IMR-90 (cell line): Measurements from ENCODE around the gene TMEM190. TPM values are rescaled to one million over a fixed set of nuclear protein-coding genes. Genes with fewer than 3 reads are reported as not detected.

Source experiments
- ATAC-seq: fragments of 200-7000 bp; cut with Tn5 transposase; 2 replicates; pipeline ENCODE4 v1.9.1; 2020; ENCODE audit warnings: low read depth, mild to moderate bottlenecking, moderate library complexity
- BruUV-seq: library from RNA; stranded (reverse); fragments of 400-500 nt; replicated peaks from 2 replicates; lab custom pipeline; 2021; lab: Mats Ljungman, UMichigan
- CTCF ChIA-PET: fragments of 300-600 bp; formaldehyde crosslinking; extraction: SDS; loops from one replicate; lab custom pipeline; 2021; ENCODE audit warnings: antibody characterized with exemption; lab: Yijun Ruan, JAX
- POLR2A ChIA-PET: fragments of 300-600 bp; sonication (Branson Sonifier 250); formaldehyde crosslinking; loops from one replicate; lab custom pipeline; 2022; ENCODE audit warnings: antibody characterized with exemption; ENCODE audit not compliant: unreplicated experiment; lab: Charles Lee
- DNase-seq: peaks from one replicate; pipeline ENCODE4 v3.0.0; 2013
- H2AFZ ChIP-seq: replicated peaks from 2 replicates; pipeline ENCODE3; 2013; ENCODE audit warnings: low read length, mild to moderate bottlenecking; ENCODE audit not compliant: poor library complexity
- H2AK5ac ChIP-seq: 2 replicates; pipeline ENCODE4 v1.6.1; 2013; ENCODE audit warnings: low read depth, low read length, inconsistent platforms
- H2AK9ac ChIP-seq: replicated peaks from 2 replicates; pipeline ENCODE3; 2013; ENCODE audit warnings: mild to moderate bottlenecking, low read depth, low read length, moderate library complexity; ENCODE audit not compliant: poor library complexity
- H2BK120ac ChIP-seq: 2 replicates; pipeline ENCODE4 v1.6.1; 2013; ENCODE audit warnings: low read depth, low read length, inconsistent platforms
- H2BK15ac ChIP-seq: 3 replicates; pipeline ENCODE4 v1.6.1; 2013; ENCODE audit warnings: low read depth, low read length, inconsistent platforms
- H2BK20ac ChIP-seq: 2 replicates; pipeline ENCODE4 v1.6.1; 2013; ENCODE audit warnings: low read depth, mild to moderate bottlenecking, inconsistent platforms, low read length, moderate library complexity
- H2BK5ac ChIP-seq: 2 replicates; pipeline ENCODE4 v1.6.1; 2013; ENCODE audit warnings: mild to moderate bottlenecking, low read depth, low read length, inconsistent platforms; ENCODE audit not compliant: poor library complexity, severe bottlenecking
- H3K14ac ChIP-seq: replicated peaks from 2 replicates; pipeline ENCODE4 v1.6.1; 2013; ENCODE audit warnings: low read depth, low read length, inconsistent platforms
- H3K18ac ChIP-seq: 2 replicates; pipeline ENCODE4 v1.6.1; 2013; ENCODE audit warnings: low read depth, low read length, control low read depth
- H3K23ac ChIP-seq: 2 replicates; pipeline ENCODE4 v1.6.1; 2013; ENCODE audit warnings: low read depth, low read length, inconsistent platforms
- H3K27ac ChIP-seq: 2 replicates; pipeline ENCODE4 v1.5.1; 2013; ENCODE audit warnings: mild to moderate bottlenecking, control low read depth, low read length; ENCODE audit not compliant: insufficient read depth
- H3K27me3 ChIP-seq: 2 replicates; pipeline ENCODE4 v1.6.1; 2013; ENCODE audit warnings: low read length; ENCODE audit not compliant: control insufficient read depth, insufficient read depth
- H3K36me3 ChIP-seq: 2 replicates; pipeline ENCODE4 v1.6.1; 2013; ENCODE audit warnings: low read length, mixed read lengths; ENCODE audit not compliant: control insufficient read depth, insufficient read depth
- H3K4ac ChIP-seq: 2 replicates; pipeline ENCODE4 v1.6.1; 2013; ENCODE audit warnings: low read depth, low read length, inconsistent platforms
- H3K4me1 ChIP-seq: 2 replicates; pipeline ENCODE4 v1.6.1; 2013; ENCODE audit warnings: low read length, mixed read lengths; ENCODE audit not compliant: control insufficient read depth, insufficient read depth
- H3K4me2 ChIP-seq: 2 replicates; pipeline ENCODE4 v1.6.1; 2013; ENCODE audit warnings: low read depth, mild to moderate bottlenecking, control low read depth, low read length, moderate library complexity
- H3K4me3 ChIP-seq: 2 replicates; pipeline ENCODE4 v1.5.1; 2013; ENCODE audit warnings: low read depth, mild to moderate bottlenecking, control low read depth, low read length, moderate library complexity; ENCODE audit not compliant: insufficient read depth
- H3K56ac ChIP-seq: 2 replicates; pipeline ENCODE4 v1.6.1; 2013; ENCODE audit warnings: low read length, inconsistent platforms; ENCODE audit not compliant: insufficient read depth; ENCODE audit errors: extremely low read depth
- H3K79me1 ChIP-seq, 2 experiments: 2 replicates each; pipeline ENCODE4 v1.6.1; 2013; ENCODE audit warnings: low read length in 2 of 2, inconsistent platforms in 1 of 2, low read depth in 1 of 2
- H3K9ac ChIP-seq: 2 replicates; pipeline ENCODE4 v1.6.1; 2013; ENCODE audit warnings: low read depth, low read length, control low read depth
- H3K9me1 ChIP-seq: 2 replicates; pipeline ENCODE4 v1.6.1; 2013; ENCODE audit warnings: low read length, inconsistent platforms; ENCODE audit not compliant: insufficient read depth
- H3K9me3 ChIP-seq: 2 replicates; pipeline ENCODE4 v1.6.1; 2013; ENCODE audit warnings: low read length; ENCODE audit not compliant: control insufficient read depth, insufficient read depth
- H4K20me1 ChIP-seq: 2 replicates; pipeline ENCODE4 v1.6.1; 2013; ENCODE audit warnings: low read length, inconsistent platforms; ENCODE audit not compliant: insufficient read depth
- H4K5ac ChIP-seq: 2 replicates; pipeline ENCODE4 v1.6.1; 2013; ENCODE audit warnings: mild to moderate bottlenecking, low read depth, low read length, control low read depth
- H4K8ac ChIP-seq, 2 experiments: 2 replicates each; pipeline ENCODE4 v1.6.1; 2013; ENCODE audit warnings: low read depth in 2 of 2, low read length in 2 of 2, control low read depth in 1 of 2, inconsistent platforms in 1 of 2
- H4K91ac ChIP-seq: 2 replicates; pipeline ENCODE4 v1.6.1; 2013; ENCODE audit warnings: low read depth, low read length, inconsistent platforms; ENCODE audit not compliant: insufficient read depth
- BHLHE40 ChIP-seq: fragments of 150-350 bp; IDR thresholded peaks from 2 replicates; pipeline ENCODE4 v1.6.1; 2016; ENCODE audit warnings: mild to moderate bottlenecking, low read depth, low read length
- CEBPB ChIP-seq: IDR thresholded peaks from 2 replicates; pipeline ENCODE4 v1.6.1; 2012; ENCODE audit warnings: low read depth, low read length, improper control_type of control experiment
- CHD1 ChIP-seq: IDR thresholded peaks from 2 replicates; pipeline ENCODE4 v1.6.1; 2012; ENCODE audit warnings: low read depth, low read length, improper control_type of control experiment
- CTCF ChIP-seq: conservative IDR thresholded peaks from 2 replicates; pipeline ENCODE4 v1.5.1; 2012; ENCODE audit warnings: mild to moderate bottlenecking, low read depth, low read length, improper control_type of control experiment
- FOS ChIP-seq: fragments of 150-350 bp; IDR thresholded peaks from 2 replicates; pipeline ENCODE4 v1.6.1; 2016; ENCODE audit warnings: low read depth, low read length
- MAFK ChIP-seq: IDR thresholded peaks from 2 replicates; pipeline ENCODE4 v1.6.1; 2012; ENCODE audit warnings: low read depth, low read length, improper control_type of control experiment
- MAZ ChIP-seq: IDR thresholded peaks from 2 replicates; pipeline ENCODE4 v1.6.1; 2012; ENCODE audit warnings: low read depth, mild to moderate bottlenecking, low read length, improper control_type of control experiment, moderate library complexity, borderline replicate concordance
- MXI1 ChIP-seq: IDR thresholded peaks from 2 replicates; pipeline ENCODE4 v1.6.1; 2012; ENCODE audit warnings: low read depth, mild to moderate bottlenecking, low read length, moderate library complexity, borderline replicate concordance
- NFE2L2 ChIP-seq: fragments of 150-350 bp; IDR thresholded peaks from 2 replicates; pipeline ENCODE4 v1.6.1; 2016; ENCODE audit warnings: low read depth, mild to moderate bottlenecking, low read length
- POLR2A ChIP-seq: IDR thresholded peaks from 2 replicates; pipeline ENCODE4 v1.6.1; 2012; ENCODE audit warnings: mild to moderate bottlenecking, low read depth, low read length
- RAD21 ChIP-seq: IDR thresholded peaks from 2 replicates; pipeline ENCODE4 v1.6.1; 2012; ENCODE audit warnings: low read length, improper control_type of control experiment
- RCOR1 ChIP-seq: IDR thresholded peaks from 2 replicates; pipeline ENCODE4 v1.6.1; 2012; ENCODE audit warnings: mild to moderate bottlenecking, low read length, improper control_type of control experiment; ENCODE audit not compliant: insufficient replicate concordance
- RFX5 ChIP-seq: IDR thresholded peaks from 2 replicates; pipeline ENCODE4 v1.8.0; 2012; ENCODE audit warnings: low read depth, mild to moderate bottlenecking, low read length, moderate library complexity
- SMC3 ChIP-seq: fragments of 150-350 bp; IDR thresholded peaks from 2 replicates; pipeline ENCODE4 v1.6.1; 2016; ENCODE audit warnings: low read depth, mild to moderate bottlenecking, antibody characterized with exemption, low read length, moderate library complexity
- USF2 ChIP-seq: fragments of 150-350 bp; IDR thresholded peaks from 2 replicates; pipeline ENCODE4 v1.6.1; 2017; ENCODE audit warnings: mild to moderate bottlenecking, antibody characterized with exemption, low read length, low read depth
- WGBS, 2 experiments: methylation state at CpG; one replicate each; pipeline versions ENCODE4 v1.1.5 to v1.1.7; 2013; ENCODE audit warnings: missing lambda C conversion rate in 2 of 2; ENCODE audit not compliant: insufficient read length in 1 of 2; ENCODE audit errors: extremely low coverage in 2 of 2; 5-methylcytosine and 5-hydroxymethylcytosine counted together
- dilution Hi-C: fragments of 300-500 bp; cut with HindIII; formaldehyde crosslinking; loops from one replicate; pipeline ENCODE4 v1.14.3; 2018; ENCODE audit warnings: low sequenced_read_pairs; ENCODE audit not compliant: unreplicated experiment
- in situ Hi-C: fragments of 300-500 bp; cut with MboI; formaldehyde crosslinking; loops from 3 replicates; pipeline ENCODE4 v1.14.3; 2019; ENCODE audit warnings: low sequenced_read_pairs, inconsistent platforms, mixed read lengths
- intact Hi-C: fragments of 100-400 bp; cut with micrococcal nuclease; formaldehyde crosslinking; loops from 2 replicates; pipeline ENCODE4 v1.10.0; 2022
- polyA plus RNA-seq, 3 experiments: library from polyadenylated mRNA; depleted of rRNA; stranded (reverse); fragments of >200 nt; gene quantifications; 2 replicates each; pipeline ENCODE4 v1.2.3, GENCODE V29; 2012; ENCODE audit warnings: low replicate concordance in 1 of 3
- total RNA-seq: library from RNA; depleted of rRNA; stranded (reverse); fragments of >200 nt; gene quantifications from 2 replicates; pipeline ENCODE4 v1.2.3, GENCODE V29; 2012
- TF ChIP-seq, protein P1 (sequence below): fragments of 150-350 bp; IDR thresholded peaks from 2 replicates; pipeline ENCODE4 v1.6.1; 2016; ENCODE audit warnings: low read depth, mild to moderate bottlenecking, low read length, moderate library complexity, borderline replicate concordance

The TMEM190 gene
- total and polyA plus RNA-seq, 2 of the 4 experiments (the other 2 are of a cell fraction): 1.6 TPM; not detected in 1

- ChIA-PET CTCF (no interaction called here), POLR2A (no interaction called here)
- Histone ChIP-seq H3K27ac (no peak overlapping the region), H2BK5ac (no peak overlapping the region), H3K36me3 (peaks cover 14% of the 10 kb centered on the region), H3K9me3 (no peaks in the 10 kb centered on the region), H4K5ac (no peak overlapping the region), H3K4me2 (no peak overlapping the region), H3K27me3 (no peaks in the 10 kb centered on the region; the same call in 1 of the 2 replicates), H2BK20ac (no peak overlapping the region), H3K9me1 (peaks cover 15% of the 10 kb centered on the region), H3K9ac (no peak overlapping the region), H3K4ac (no peak overlapping the region), H4K91ac (no peak overlapping the region), H3K4me3 (no peak overlapping the region), H3K18ac (no peak overlapping the region), H3K79me1 (peaks cover 0 to 17% of the 10 kb centered on the region in 2 experiments; a peak in 2 of 4 replicates), H3K56ac (no peak overlapping the region), H3K4me1 (peaks cover 17% of the 10 kb centered on the region), H2AK5ac (no peak overlapping the region), H2BK120ac (no peak overlapping the region), H4K8ac (no peak overlapping the region), H2BK15ac (no peak overlapping the region), H2AFZ (no peak overlapping the region), H3K14ac (no peak overlapping the region), H4K20me1 (peaks cover 20% of the 10 kb centered on the region), H3K23ac (no peak overlapping the region), H2AK9ac (no peak overlapping the region)
- no peak for TF ChIP-seq BHLHE40
- TF ChIP-seq MAFK: no peak
- no peak for TF ChIP-seq RAD21
- TF ChIP-seq USF2: no peak
- no peak for TF ChIP-seq CTCF
- no peak for TF ChIP-seq SMC3
- no peak for TF ChIP-seq FOS
- TF ChIP-seq, protein P1, sequence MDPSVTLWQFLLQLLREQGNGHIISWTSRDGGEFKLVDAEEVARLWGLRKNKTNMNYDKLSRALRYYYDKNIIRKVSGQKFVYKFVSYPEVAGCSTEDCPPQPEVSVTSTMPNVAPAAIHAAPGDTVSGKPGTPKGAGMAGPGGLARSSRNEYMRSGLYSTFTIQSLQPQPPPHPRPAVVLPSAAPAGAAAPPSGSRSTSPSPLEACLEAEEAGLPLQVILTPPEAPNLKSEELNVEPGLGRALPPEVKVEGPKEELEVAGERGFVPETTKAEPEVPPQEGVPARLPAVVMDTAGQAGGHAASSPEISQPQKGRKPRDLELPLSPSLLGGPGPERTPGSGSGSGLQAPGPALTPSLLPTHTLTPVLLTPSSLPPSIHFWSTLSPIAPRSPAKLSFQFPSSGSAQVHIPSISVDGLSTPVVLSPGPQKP: no peak
- TF ChIP-seq MXI1: no peak
- TF ChIP-seq RCOR1: no peak
- TF ChIP-seq RFX5: no peak
- TF ChIP-seq NFE2L2: no peak
- no peak for TF ChIP-seq MAZ
- TF ChIP-seq CHD1: no peak
- no peak for TF ChIP-seq POLR2A
- TF ChIP-seq CEBPB: no peak
- BruUV-seq: no TSS peak
- DNase-seq (no peak), ATAC-seq (no peak)
- whole genome bisulfite sequencing, 2 experiments: 90% methylated on average over 2 of the region's 2 CpGs; no CpG with 5 or more reads in 1 of the 2 experiments
- in situ Hi-C loops (no loop called here), dilution Hi-C loops (no loop called here), intact Hi-C loops (no loop called here)
These were observed 33.5 kb downstream of the TMEM190 start for GRCh38 chr19:55410168-55410567.
